Activated T-cell treated with anti-CD3 and anti-CD28 coated beads for 4 hours (primary cell): Measurements from ENCODE around the gene GDAP1L1.
"Not testable (repeated sequence)": the region's sequence is repeated elsewhere in the genome, so short reads cannot be mapped to it uniquely, and the experiment has no call there.

ENCODE experiments used
- DNase-seq: peaks from one replicate; pipeline ENCODE4 v3.0.0-alpha.2; 2020

GDAP1L1 gene

GRCh38 chr20:44306927-44307326, 59.8 kb downstream of the GDAP1L1 start:
- no peak for DNase-seq

GRCh38 chr20:44309763-44310663, 62.9 kb downstream of the GDAP1L1 start:
- DNase-seq = no peak

DNA sequence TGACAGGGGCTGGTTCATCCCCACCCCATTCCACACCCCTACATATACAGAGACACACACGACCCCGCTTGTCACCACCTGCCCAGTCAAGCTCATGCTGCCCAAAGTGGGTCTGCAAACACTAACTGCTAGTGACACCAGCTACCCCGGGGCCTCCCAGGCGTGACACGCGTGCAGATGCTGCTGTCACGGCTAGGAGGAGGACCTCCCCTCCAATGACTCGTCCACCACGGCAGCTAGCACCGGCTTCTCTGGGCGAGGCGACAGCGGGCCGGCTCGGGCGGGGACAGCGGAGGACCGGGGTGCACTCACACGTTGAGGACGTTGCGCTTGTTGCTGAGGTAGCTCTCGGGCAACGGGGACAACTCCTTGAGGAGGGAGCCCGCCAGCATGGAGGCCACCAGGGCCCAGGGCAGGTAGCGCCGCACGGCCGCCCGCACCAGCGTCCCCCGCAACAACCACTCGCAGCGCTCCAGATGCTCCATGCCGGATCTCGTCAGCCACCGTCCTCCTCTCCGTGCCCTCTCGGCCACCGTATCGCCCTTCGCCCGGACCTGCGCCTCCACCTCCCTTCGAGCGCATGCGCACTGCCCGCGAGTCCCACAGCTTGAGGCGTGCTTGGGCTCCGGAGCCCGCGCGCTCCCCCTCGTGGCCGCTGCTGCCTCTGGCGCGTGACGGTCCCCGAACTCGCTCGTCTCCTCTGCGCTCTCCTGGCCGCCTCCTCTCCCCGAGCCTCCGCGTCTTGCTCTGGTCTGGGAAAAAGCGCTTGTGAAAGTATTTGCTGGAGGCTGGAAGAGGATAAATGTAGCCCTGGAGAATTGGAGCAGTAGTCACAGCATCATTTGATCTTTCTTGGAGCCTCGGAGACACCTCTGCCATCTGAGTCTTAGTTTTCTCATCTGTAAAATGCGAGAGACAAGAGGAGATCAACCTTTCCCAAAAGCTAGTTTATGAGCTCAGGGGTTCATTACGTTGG, 63.8 kb downstream of the GDAP1L1 start, which contains the start of gene FITM2:
TSS of gene FITM2 (minus strand) at position 539 of the 976 bp plus-strand sequence. CDS start at position 485, 54 bp downstream.
- peak; percentile 96 for DNase-seq

DNA sequence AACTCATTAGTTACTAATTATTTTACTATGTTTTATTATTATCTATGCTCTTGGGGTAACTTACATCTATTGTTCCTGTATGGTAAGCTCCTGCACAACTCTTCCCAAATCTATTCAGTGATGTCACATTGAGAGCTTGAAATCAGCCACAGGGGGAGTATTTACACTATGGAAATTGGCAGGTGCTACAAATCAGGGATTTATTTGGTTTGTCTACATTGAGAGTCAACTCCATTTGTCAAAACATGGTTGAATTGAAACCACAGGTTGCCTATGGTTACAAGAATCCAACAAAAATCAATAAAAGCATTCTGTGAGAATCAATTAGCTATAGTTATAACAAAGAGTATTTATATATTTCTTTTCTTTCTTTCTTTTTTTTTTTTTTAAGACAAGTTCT, 67.8 kb downstream of the GDAP1L1 start:
- no peak for DNase-seq

DNA sequence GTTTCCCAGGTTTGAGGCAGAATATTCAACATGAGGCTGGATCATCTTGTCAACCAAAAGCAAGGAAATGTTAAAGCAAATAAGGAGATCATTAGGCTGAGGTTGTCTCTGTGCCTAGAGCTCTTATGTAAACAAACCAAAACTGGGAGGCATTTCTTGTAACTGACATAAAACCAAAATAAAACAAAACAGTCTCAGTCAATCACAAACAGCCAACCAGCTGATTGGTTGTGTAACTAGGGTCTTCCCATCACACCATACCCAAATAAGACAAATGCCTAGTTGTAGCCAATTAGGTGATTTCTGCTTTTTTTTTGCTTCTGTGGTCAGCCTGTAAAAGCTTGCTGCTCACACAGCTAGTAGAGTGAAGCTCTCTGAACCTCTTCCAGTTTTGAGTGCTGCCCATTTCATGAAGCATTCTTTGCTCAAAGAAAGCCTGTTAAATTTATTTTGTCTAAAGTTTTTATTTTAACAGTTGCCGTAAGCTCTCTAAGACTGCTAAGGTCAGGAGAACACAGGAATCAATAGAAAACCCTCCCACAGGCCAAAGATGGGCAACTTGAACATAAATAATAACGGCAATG, 72.8 kb downstream of the GDAP1L1 start:
- DNase-seq = no peak

- DNase-seq = no peak
Observed at GRCh38 chr20:44324343-44324742, 77.2 kb downstream of the GDAP1L1 start.

GRCh38 chr20:44326391-44327159, 79.5 kb downstream of the GDAP1L1 start:
- DNase-seq = peak; percentile 17

DNA sequence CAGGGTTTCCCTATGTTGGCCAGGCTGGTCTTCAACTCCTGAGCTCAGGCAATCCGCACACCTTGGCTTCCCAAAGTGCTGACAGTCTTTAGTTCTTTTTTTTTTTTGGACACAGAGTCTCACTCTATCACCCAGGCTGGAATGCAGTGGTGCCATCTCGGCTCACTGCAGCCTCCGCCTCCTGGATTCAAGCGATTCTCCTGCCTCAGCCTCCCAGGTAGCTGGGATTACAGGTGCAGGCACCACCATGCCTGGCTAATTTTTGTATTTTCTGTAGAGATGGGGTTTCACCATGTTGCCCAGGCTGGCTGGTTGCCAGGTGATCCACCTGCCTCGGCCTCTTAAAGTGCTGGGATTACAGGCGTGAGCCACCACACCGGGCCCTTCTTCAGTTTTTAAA, 80.6 kb downstream of the GDAP1L1 start:
- DNase-seq = not testable (repeated sequence)

GRCh38 chr20:44328428-44328827, 81.3 kb downstream of the GDAP1L1 start:
- no peak for DNase-seq
